ENCODE results near the gene FGF2. TPM values are rescaled to one million over a fixed set of nuclear protein-coding genes. Genes with fewer than 3 reads are reported as not detected.
"Not testable (repeated sequence)": the region's sequence is repeated elsewhere in the genome, so short reads cannot be mapped to it uniquely, and the experiment has no call there.

The FGF2 gene
- total RNA-seq, 2 donors from 2014 or later = 0.23 to 4.2 TPM

- H3K27ac Mint-ChIP-seq = peak within 1 kb of the TSS; percentile 95 to 97
- no peaks in the 10 kb centered on the region for H3K9me3 Mint-ChIP-seq
- peak; percentile 36 to 58 for DNase-seq (ENCODE audit: low spot score in 2 of 2)
- peaks cover 0 to 15% of the 10 kb centered on the region in 2 donors for H3K36me3 Mint-ChIP-seq
- peak; percentile 58 to 70 for ATAC-seq
Measured at GRCh38 chr4:122921971-122922876, 95.6 kb downstream of the FGF2 start, which contains the start of gene NUDT6. TSS of gene NUDT6 (minus strand) at chr4:122922597. CDS start at chr4:122922572, 25 bp downstream.

GRCh38 chr4:122922877-122923511 is 96.4 kb downstream of the FGF2 start:
- peak; percentile 84 to 86 for DNase-seq (ENCODE audit: low spot score in 2 of 2)
- Mint-ChIP-seq H3K36me3 (peaks cover 0 to 15% of the 10 kb centered on the region in 2 donors), H3K9me3 (no peaks in the 10 kb centered on the region), H3K27ac (peak overlapping the region; percentile 95 to 97)
- peak; percentile 97 to 98 for ATAC-seq

- DNase-seq (ENCODE audit: low spot score in 2 of 2) = no peak
- no peak for ATAC-seq
- Mint-ChIP-seq H3K27ac (no peak overlapping the region), H3K9me3 (no peaks in the 10 kb centered on the region), H3K36me3 (peaks cover 0 to 4% of the 10 kb centered on the region in 2 donors)
Measured at GRCh38 chr4:122928930-122929329, 102.3 kb downstream of the FGF2 start.

GRCh38 chr4:122930862-122931261 is 104.2 kb downstream of the FGF2 start:
- no peak for ATAC-seq
- Mint-ChIP-seq H3K36me3 (peaks cover 11 to 14% of the 10 kb centered on the region in 2 donors), H3K9me3 (no peaks in the 10 kb centered on the region), H3K27ac (no peak overlapping the region)
- DNase-seq (ENCODE audit: low spot score in 2 of 2) = no peak

- Mint-ChIP-seq H3K9me3 (no peaks in the 10 kb centered on the region), H3K36me3 (peaks cover 11 to 14% of the 10 kb centered on the region in 2 donors), H3K27ac (peak overlapping the region in 1 of 2 donors; percentile 79)
- no peak for ATAC-seq
- DNase-seq (ENCODE audit: low spot score in 2 of 2) = no peak
Measured at GRCh38 chr4:122932763-122933162, 106.1 kb downstream of the FGF2 start.

- peaks cover 38 to 42% of the 10 kb centered on the region in 2 donors for H3K36me3 Mint-ChIP-seq
Measured at GRCh38 chr4:122945136-122945535, 118.5 kb downstream of the FGF2 start.

GRCh38 chr4:122946142-122946541 is 119.5 kb downstream of the FGF2 start:
- Mint-ChIP-seq H3K27ac (no peak overlapping the region), H3K9me3 (no peaks in the 10 kb centered on the region), H3K36me3 (peaks cover 38 to 48% of the 10 kb centered on the region in 2 donors)
- no peak for ATAC-seq
- DNase-seq (ENCODE audit: low spot score in 2 of 2) = no peak

More at GRCh38 chr4:122945136-122945535, 118.5 kb downstream of the FGF2 start:
- H3K9me3 Mint-ChIP-seq; DNase-seq (ENCODE audit: low spot score in 2 of 2); H3K27ac Mint-ChIP-seq; ATAC-seq: not testable (repeated sequence)

Other genes starting within 250 kb of the FGF2 start
- gene IL21, start 205.8 kb upstream of the FGF2 start, total RNA-seq = 10 to 100 TPM; 16.6 to 40.1 TPM
- gene BBS12, start 94.1 kb upstream of the FGF2 start, total RNA-seq = 1 to 10 TPM in 1 of 2 donors, under 1 TPM in 1; 0.96 to 5.8 TPM
- 10 to 100 TPM in 1 of 2 donors, 1 to 10 TPM in 1; 4.4 to 14.8 TPM for gene NUDT6, start 95.8 kb downstream of the FGF2 start, total RNA-seq